HepG2 (cell line): ENCODE measurements around the gene CHD9NB. TPM values are rescaled to one million over a fixed set of nuclear protein-coding genes. Genes with fewer than 3 reads are reported as not detected.

Source experiments
- KDM1A ChIP-seq: IDR thresholded peaks from 2 replicates; pipeline ENCODE4 v1.6.1; 2016; ENCODE audit warnings: missing compliant biosample characterization
- KDM2A ChIP-seq: sonication (generic); formaldehyde crosslinking; IDR thresholded peaks from 2 replicates; pipeline ENCODE4 v1.4.0; 2020; ENCODE audit warnings: low read depth, missing genetic modification reagents, borderline replicate concordance
- NONO ChIP-seq, 2 experiments: fragments of 450-650 bp in 1 of 2; sonication (generic) in 1 of 2; formaldehyde crosslinking in 1 of 2; IDR thresholded peaks in 1 of 2; conservative IDR thresholded peaks in 1 of 2; 2 replicates each; pipeline versions ENCODE4 v1.6.1 to v1.8.0; 2017 to 2022; ENCODE audit warnings: mild to moderate bottlenecking in 1 of 2, missing genetic modification reagents in 1 of 2, moderate library complexity in 1 of 2
- STAG1 ChIP-seq: sonication (generic); formaldehyde crosslinking; IDR thresholded peaks from 2 replicates; pipeline ENCODE4 v1.4.0; 2020; ENCODE audit warnings: missing genetic modification reagents
- TBL1XR1 ChIP-seq: fragments of 150-350 bp; IDR thresholded peaks from 2 replicates; pipeline ENCODE4 v1.6.1; 2014; ENCODE audit warnings: borderline replicate concordance, low read length; ENCODE audit not compliant: partially characterized antibody
- ZBTB7B ChIP-seq: sonication (generic); formaldehyde crosslinking; IDR thresholded peaks from 2 replicates; pipeline ENCODE4 v1.4.0; 2020; ENCODE audit warnings: missing genetic modification reagents
- ZKSCAN1 ChIP-seq: fragments of 150-350 bp; IDR thresholded peaks from 2 replicates; pipeline ENCODE4 v1.6.1; 2014; ENCODE audit warnings: low read length
- ZNF143 ChIP-seq: sonication (generic); formaldehyde crosslinking; IDR thresholded peaks from 2 replicates; pipeline ENCODE4 v1.4.0; 2020; ENCODE audit warnings: missing genetic modification reagents
- ZNF749 ChIP-seq: sonication (generic); formaldehyde crosslinking; IDR thresholded peaks from 2 replicates; pipeline ENCODE4 v1.8.0; 2022; ENCODE audit warnings: mild to moderate bottlenecking, missing genetic modification reagents, moderate library complexity, borderline replicate concordance
- ZNF782 ChIP-seq: sonication (generic); formaldehyde crosslinking; IDR thresholded peaks from 2 replicates; pipeline ENCODE4 v1.4.0; 2020; ENCODE audit warnings: missing genetic modification reagents, mild to moderate bottlenecking, borderline replicate concordance
- ZSCAN30 ChIP-seq: sonication (generic); formaldehyde crosslinking; IDR thresholded peaks from 2 replicates; pipeline ENCODE4 v1.5.0; 2020; ENCODE audit warnings: mild to moderate bottlenecking, missing genetic modification reagents
- polyA plus RNA-seq, 8 experiments: library from polyadenylated mRNA; depleted of rRNA in 3 of 8; stranded (reverse) in 7 of 8; unstranded in 1 of 8; fragments of >200 nt; fragmentation: Illumina TruSeq in 4 of 8; extraction: Trizol in 4 of 8; gene quantifications; 2 replicates each; pipeline versions ENCODE4 v1.2.1 to v1.2.3, GENCODE V29; 2011 to 2016; ENCODE audit warnings: low read depth in 4 of 8, missing spikeins in 1 of 8, mixed read lengths in 1 of 8; ENCODE audit not compliant: insufficient read depth in 1 of 8
- total RNA-seq, 5 experiments: library from RNA; depleted of rRNA; stranded (reverse); fragments of >200 nt; fragmentation: Illumina TruSeq; extraction: Trizol; gene quantifications; 2 replicates each; pipeline ENCODE4 v1.2.3, GENCODE V29; 2016; ENCODE audit warnings: low read depth in 1 of 5
- TF ChIP-seq, protein P1 (sequence below): sonication (generic); formaldehyde crosslinking; IDR thresholded peaks from 2 replicates; pipeline ENCODE4; 2020; ENCODE audit warnings: missing genetic modification reagents, mild to moderate bottlenecking, borderline replicate concordance
- TF ChIP-seq, protein P2 (sequence below): sonication (generic); formaldehyde crosslinking; IDR thresholded peaks from 2 replicates; pipeline ENCODE4 v1.5.0; 2020; ENCODE audit warnings: mild to moderate bottlenecking, missing genetic modification reagents, moderate library complexity
- TF ChIP-seq, protein P3 (sequence below): IDR thresholded peaks from 2 replicates; pipeline ENCODE4 v1.6.1; 2018; ENCODE audit warnings: missing genetic modification reagents, mild to moderate bottlenecking, missing compliant biosample characterization
- TF ChIP-seq, protein P4 (sequence below): sonication (generic); formaldehyde crosslinking; IDR thresholded peaks from 2 replicates; pipeline ENCODE4 v1.8.0; 2022; ENCODE audit warnings: mild to moderate bottlenecking, missing genetic modification reagents, borderline replicate concordance
- TF ChIP-seq, protein P5 (sequence below): sonication (generic); formaldehyde crosslinking; IDR thresholded peaks from 2 replicates; pipeline ENCODE4 v1.5.0; 2020; ENCODE audit warnings: mild to moderate bottlenecking, missing genetic modification reagents
- TF ChIP-seq, protein P6 (sequence below): sonication (generic); formaldehyde crosslinking; IDR thresholded peaks from 2 replicates; pipeline ENCODE4 v1.8.1; 2023; ENCODE audit warnings: mild to moderate bottlenecking, missing genetic modification reagents

Gene CHD9NB
- total and polyA plus RNA-seq, 2 of the 13 experiments (the other 11 are each of a cell fraction or from before 2014, with no cell fraction given): 0.17 to 0.18 TPM

DNA sequence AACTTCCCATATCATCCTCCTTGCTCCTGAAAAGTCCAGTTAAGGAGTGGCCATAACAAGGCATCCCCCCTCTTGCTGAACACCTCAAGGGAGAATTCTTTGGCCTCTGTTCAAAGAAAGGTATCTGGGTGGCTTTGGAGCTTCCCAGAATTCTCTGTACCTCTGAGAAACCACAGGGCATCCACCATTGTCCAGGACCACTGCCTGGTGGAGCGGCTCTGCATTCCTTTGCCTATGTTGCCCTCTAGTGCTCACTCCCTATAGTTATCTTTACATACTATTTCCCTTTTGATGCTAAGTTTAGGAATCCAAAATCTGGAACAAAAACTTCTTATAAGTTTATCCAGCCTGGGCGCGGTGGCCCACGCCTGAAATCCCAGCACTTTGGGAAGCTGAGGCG lies 30.3 kb downstream of the CHD9NB start (continued):
- TF ChIP-seq, protein P1, sequence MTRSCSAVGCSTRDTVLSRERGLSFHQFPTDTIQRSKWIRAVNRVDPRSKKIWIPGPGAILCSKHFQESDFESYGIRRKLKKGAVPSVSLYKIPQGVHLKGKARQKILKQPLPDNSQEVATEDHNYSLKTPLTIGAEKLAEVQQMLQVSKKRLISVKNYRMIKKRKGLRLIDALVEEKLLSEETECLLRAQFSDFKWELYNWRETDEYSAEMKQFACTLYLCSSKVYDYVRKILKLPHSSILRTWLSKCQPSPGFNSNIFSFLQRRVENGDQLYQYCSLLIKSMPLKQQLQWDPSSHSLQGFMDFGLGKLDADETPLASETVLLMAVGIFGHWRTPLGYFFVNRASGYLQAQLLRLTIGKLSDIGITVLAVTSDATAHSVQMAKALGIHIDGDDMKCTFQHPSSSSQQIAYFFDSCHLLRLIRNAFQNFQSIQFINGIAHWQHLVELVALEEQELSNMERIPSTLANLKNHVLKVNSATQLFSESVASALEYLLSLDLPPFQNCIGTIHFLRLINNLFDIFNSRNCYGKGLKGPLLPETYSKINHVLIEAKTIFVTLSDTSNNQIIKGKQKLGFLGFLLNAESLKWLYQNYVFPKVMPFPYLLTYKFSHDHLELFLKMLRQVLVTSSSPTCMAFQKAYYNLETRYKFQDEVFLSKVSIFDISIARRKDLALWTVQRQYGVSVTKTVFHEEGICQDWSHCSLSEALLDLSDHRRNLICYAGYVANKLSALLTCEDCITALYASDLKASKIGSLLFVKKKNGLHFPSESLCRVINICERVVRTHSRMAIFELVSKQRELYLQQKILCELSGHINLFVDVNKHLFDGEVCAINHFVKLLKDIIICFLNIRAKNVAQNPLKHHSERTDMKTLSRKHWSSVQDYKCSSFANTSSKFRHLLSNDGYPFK: no peak
- TF ChIP-seq, protein P2, sequence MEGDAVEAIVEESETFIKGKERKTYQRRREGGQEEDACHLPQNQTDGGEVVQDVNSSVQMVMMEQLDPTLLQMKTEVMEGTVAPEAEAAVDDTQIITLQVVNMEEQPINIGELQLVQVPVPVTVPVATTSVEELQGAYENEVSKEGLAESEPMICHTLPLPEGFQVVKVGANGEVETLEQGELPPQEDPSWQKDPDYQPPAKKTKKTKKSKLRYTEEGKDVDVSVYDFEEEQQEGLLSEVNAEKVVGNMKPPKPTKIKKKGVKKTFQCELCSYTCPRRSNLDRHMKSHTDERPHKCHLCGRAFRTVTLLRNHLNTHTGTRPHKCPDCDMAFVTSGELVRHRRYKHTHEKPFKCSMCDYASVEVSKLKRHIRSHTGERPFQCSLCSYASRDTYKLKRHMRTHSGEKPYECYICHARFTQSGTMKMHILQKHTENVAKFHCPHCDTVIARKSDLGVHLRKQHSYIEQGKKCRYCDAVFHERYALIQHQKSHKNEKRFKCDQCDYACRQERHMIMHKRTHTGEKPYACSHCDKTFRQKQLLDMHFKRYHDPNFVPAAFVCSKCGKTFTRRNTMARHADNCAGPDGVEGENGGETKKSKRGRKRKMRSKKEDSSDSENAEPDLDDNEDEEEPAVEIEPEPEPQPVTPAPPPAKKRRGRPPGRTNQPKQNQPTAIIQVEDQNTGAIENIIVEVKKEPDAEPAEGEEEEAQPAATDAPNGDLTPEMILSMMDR (CRISPR knock-in tag): peak; percentile 88
- 0 out of 2 replicates have a peak, but pooled peaks have one; percentile 43 for TF ChIP-seq ZNF143 (CRISPR knock-in tag)
- TF ChIP-seq ZBTB7B (CRISPR knock-in tag): no peak
- TF ChIP-seq, protein P3, sequence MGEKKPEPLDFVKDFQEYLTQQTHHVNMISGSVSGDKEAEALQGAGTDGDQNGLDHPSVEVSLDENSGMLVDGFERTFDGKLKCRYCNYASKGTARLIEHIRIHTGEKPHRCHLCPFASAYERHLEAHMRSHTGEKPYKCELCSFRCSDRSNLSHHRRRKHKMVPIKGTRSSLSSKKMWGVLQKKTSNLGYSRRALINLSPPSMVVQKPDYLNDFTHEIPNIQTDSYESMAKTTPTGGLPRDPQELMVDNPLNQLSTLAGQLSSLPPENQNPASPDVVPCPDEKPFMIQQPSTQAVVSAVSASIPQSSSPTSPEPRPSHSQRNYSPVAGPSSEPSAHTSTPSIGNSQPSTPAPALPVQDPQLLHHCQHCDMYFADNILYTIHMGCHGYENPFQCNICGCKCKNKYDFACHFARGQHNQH: no peak
- TF ChIP-seq ZNF782 (CRISPR knock-in tag): no peak
- TF ChIP-seq STAG1: peak; percentile 97
- no peak for TF ChIP-seq ZSCAN30 (CRISPR knock-in tag)
- no peak; the same call in 1 of the 2 replicates for TF ChIP-seq ZKSCAN1
- TF ChIP-seq, protein P4, sequence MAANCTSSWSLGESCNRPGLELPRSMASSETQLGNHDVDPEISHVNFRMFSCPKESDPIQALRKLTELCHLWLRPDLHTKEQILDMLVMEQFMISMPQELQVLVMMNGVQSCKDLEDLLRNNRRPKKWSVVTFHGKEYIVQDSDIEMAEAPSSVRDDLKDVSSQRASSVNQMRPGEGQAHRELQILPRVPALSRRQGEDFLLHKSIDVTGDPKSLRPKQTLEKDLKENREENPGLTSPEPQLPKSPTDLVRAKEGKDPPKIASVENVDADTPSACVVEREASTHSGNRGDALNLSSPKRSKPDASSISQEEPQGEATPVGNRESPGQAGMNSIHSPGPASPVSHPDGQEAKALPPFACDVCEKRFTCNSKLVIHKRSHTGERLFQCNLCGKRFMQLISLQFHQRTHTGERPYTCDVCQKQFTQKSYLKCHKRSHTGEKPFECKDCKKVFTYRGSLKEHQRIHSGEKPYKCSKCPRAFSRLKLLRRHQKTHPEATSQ (CRISPR knock-in tag): no peak
- TF ChIP-seq KDM1A (CRISPR knock-in tag): peak; percentile 49; the same call in 1 of the 2 replicates
- TF ChIP-seq, protein P5, sequence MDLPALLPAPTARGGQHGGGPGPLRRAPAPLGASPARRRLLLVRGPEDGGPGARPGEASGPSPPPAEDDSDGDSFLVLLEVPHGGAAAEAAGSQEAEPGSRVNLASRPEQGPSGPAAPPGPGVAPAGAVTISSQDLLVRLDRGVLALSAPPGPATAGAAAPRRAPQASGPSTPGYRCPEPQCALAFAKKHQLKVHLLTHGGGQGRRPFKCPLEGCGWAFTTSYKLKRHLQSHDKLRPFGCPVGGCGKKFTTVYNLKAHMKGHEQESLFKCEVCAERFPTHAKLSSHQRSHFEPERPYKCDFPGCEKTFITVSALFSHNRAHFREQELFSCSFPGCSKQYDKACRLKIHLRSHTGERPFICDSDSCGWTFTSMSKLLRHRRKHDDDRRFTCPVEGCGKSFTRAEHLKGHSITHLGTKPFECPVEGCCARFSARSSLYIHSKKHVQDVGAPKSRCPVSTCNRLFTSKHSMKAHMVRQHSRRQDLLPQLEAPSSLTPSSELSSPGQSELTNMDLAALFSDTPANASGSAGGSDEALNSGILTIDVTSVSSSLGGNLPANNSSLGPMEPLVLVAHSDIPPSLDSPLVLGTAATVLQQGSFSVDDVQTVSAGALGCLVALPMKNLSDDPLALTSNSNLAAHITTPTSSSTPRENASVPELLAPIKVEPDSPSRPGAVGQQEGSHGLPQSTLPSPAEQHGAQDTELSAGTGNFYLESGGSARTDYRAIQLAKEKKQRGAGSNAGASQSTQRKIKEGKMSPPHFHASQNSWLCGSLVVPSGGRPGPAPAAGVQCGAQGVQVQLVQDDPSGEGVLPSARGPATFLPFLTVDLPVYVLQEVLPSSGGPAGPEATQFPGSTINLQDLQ (CRISPR knock-in tag): no peak
- no peak for TF ChIP-seq TBL1XR1
- TF ChIP-seq, protein P6, sequence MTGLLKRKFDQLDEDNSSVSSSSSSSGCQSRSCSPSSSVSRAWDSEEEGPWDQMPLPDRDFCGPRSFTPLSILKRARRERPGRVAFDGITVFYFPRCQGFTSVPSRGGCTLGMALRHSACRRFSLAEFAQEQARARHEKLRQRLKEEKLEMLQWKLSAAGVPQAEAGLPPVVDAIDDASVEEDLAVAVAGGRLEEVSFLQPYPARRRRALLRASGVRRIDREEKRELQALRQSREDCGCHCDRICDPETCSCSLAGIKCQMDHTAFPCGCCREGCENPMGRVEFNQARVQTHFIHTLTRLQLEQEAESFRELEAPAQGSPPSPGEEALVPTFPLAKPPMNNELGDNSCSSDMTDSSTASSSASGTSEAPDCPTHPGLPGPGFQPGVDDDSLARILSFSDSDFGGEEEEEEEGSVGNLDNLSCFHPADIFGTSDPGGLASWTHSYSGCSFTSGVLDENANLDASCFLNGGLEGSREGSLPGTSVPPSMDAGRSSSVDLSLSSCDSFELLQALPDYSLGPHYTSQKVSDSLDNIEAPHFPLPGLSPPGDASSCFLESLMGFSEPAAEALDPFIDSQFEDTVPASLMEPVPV: 0 out of 2 replicates have a peak, but pooled peaks have one; percentile 46
- no peak for TF ChIP-seq ZNF749
- no peak for TF ChIP-seq KDM2A (CRISPR knock-in tag)
- TF ChIP-seq NONO (IDR thresholded peaks at IDR 0.05): no peak
- no peak for TF ChIP-seq NONO (CRISPR knock-in tag; conservative IDR thresholded peaks at IDR 0.05)
